ENCODE data around the gene PEX10.

PEX10 gene

GRCh38 chr1:2384130-2384860 is 28.1 kb downstream of the PEX10 start:
- no peaks in the 10 kb centered on the region for H3K4me1 Mint-ChIP-seq
- H3K4me3 Mint-ChIP-seq: no peak overlapping the region
- H3K36me3 Mint-ChIP-seq: peaks cover 2% of the 10 kb centered on the region
- no peaks in the 10 kb centered on the region for H3K9me3 Mint-ChIP-seq
- ATAC-seq (no peak), DNase-seq (ENCODE audit: low spot score in 2 of 2) (no peak)
- H3K27ac Mint-ChIP-seq: no peak overlapping the region

GRCh38 chr1:2383576-2383975 is 28.8 kb downstream of the PEX10 start:
- Mint-ChIP-seq H3K27ac (no peak overlapping the region), H3K4me3 (no peak overlapping the region), H3K36me3 (peaks cover 8% of the 10 kb centered on the region), H3K9me3 (no peaks in the 10 kb centered on the region), H3K4me1 (no peaks in the 10 kb centered on the region)
- ATAC-seq: no peak
- DNase-seq (ENCODE audit: low spot score in 2 of 2): no peak

- peak; percentile 41 for ATAC-seq
- Mint-ChIP-seq H3K4me1 (no peaks in the 10 kb centered on the region), H3K27ac (no peak overlapping the region), H3K36me3 (peaks cover 8% of the 10 kb centered on the region), H3K9me3 (no peaks in the 10 kb centered on the region), H3K4me3 (no peak overlapping the region)
- peak; percentile 31 to 72 for DNase-seq (ENCODE audit: low spot score in 2 of 2)
Measured at GRCh38 chr1:2382621-2383361, 29.6 kb downstream of the PEX10 start.

GRCh38 chr1:2381741-2382620 is 30.4 kb downstream of the PEX10 start:
- Mint-ChIP-seq H3K36me3 (peaks cover 8% of the 10 kb centered on the region), H3K4me3 (no peak overlapping the region), H3K27ac (no peak overlapping the region), H3K4me1 (no peaks in the 10 kb centered on the region), H3K9me3 (no peaks in the 10 kb centered on the region)
- DNase-seq (ENCODE audit: low spot score in 2 of 2) (peak; percentile 79 to 87), ATAC-seq (peak; percentile 91)

GRCh38 chr1:2380816-2381591 is 31.4 kb downstream of the PEX10 start:
- ATAC-seq: no peak
- no peak overlapping the region for H3K27ac Mint-ChIP-seq
- H3K4me3 Mint-ChIP-seq: no peak overlapping the region
- no peaks in the 10 kb centered on the region for H3K4me1 Mint-ChIP-seq
- DNase-seq (ENCODE audit: low spot score in 2 of 2): no peak
- peaks cover 8% of the 10 kb centered on the region for H3K36me3 Mint-ChIP-seq
- no peaks in the 10 kb centered on the region for H3K9me3 Mint-ChIP-seq

GRCh38 chr1:2379733-2380404 is 32.5 kb downstream of the PEX10 start:
- DNase-seq (ENCODE audit: low spot score in 2 of 2) (no peak), ATAC-seq (no peak)
- Mint-ChIP-seq H3K9me3 (no peaks in the 10 kb centered on the region), H3K27ac (no peak overlapping the region), H3K4me3 (no peak overlapping the region), H3K4me1 (no peaks in the 10 kb centered on the region), H3K36me3 (peaks cover 8% of the 10 kb centered on the region)

GRCh38 chr1:2378956-2379732 is 33.2 kb downstream of the PEX10 start:
- ATAC-seq (no peak), DNase-seq (ENCODE audit: low spot score in 2 of 2) (no peak)
- Mint-ChIP-seq H3K4me3 (no peak overlapping the region), H3K36me3 (peaks cover 8% of the 10 kb centered on the region), H3K4me1 (no peaks in the 10 kb centered on the region), H3K27ac (peak overlapping the region; percentile 50), H3K9me3 (no peaks in the 10 kb centered on the region)

- Mint-ChIP-seq H3K36me3 (peaks cover 8% of the 10 kb centered on the region), H3K4me3 (no peak overlapping the region), H3K4me1 (no peaks in the 10 kb centered on the region), H3K9me3 (no peaks in the 10 kb centered on the region), H3K27ac (no peak overlapping the region)
- ATAC-seq (no peak), DNase-seq (ENCODE audit: low spot score in 2 of 2) (no peak)
Measured at GRCh38 chr1:2378441-2378851, 33.9 kb downstream of the PEX10 start.

- Mint-ChIP-seq H3K27ac (no peak overlapping the region), H3K4me3 (no peak overlapping the region), H3K9me3 (no peaks in the 10 kb centered on the region), H3K36me3 (peaks cover 8% of the 10 kb centered on the region), H3K4me1 (no peaks in the 10 kb centered on the region)
- ATAC-seq (no peak), DNase-seq (ENCODE audit: low spot score in 2 of 2) (no peak)
Measured at GRCh38 chr1:2377751-2378440, 34.5 kb downstream of the PEX10 start.

- Mint-ChIP-seq H3K4me1 (no peaks in the 10 kb centered on the region), H3K27ac (no peak overlapping the region), H3K4me3 (no peak overlapping the region), H3K9me3 (no peaks in the 10 kb centered on the region), H3K36me3 (peaks cover 8% of the 10 kb centered on the region)
- no peak for ATAC-seq
- DNase-seq (ENCODE audit: low spot score in 2 of 2): no peak
Measured at GRCh38 chr1:2376931-2377672, 35.3 kb downstream of the PEX10 start.

GRCh38 chr1:2376261-2376741 is 36.1 kb downstream of the PEX10 start:
- Mint-ChIP-seq H3K9me3 (no peaks in the 10 kb centered on the region), H3K27ac (no peak overlapping the region), H3K4me1 (no peaks in the 10 kb centered on the region), H3K4me3 (no peak overlapping the region), H3K36me3 (peaks cover 8% of the 10 kb centered on the region)
- no peak for ATAC-seq
- no peak for DNase-seq (ENCODE audit: low spot score in 2 of 2)

- peaks cover 8% of the 10 kb centered on the region for H3K36me3 Mint-ChIP-seq
- DNase-seq (ENCODE audit: low spot score in 2 of 2) (no peak), ATAC-seq (no peak)
- H3K27ac Mint-ChIP-seq: no peak overlapping the region
- H3K9me3 Mint-ChIP-seq: no peaks in the 10 kb centered on the region
- H3K4me3 Mint-ChIP-seq: no peak overlapping the region
- no peaks in the 10 kb centered on the region for H3K4me1 Mint-ChIP-seq
Measured at GRCh38 chr1:2375923-2376260, 36.5 kb downstream of the PEX10 start.
